OCI-LY3 (cell line): ENCODE measurements around the gene ARID3B.

Experiments
- EZH2phosphoT487 ChIP-seq: fragments of 200-600 bp; shearing (Covaris generic); IDR thresholded peaks from 2 replicates; pipeline ENCODE4 v1.6.1; 2018; ENCODE audit warnings: antibody characterized with exemption, mixed run types, low read depth
- TF ChIP-seq, protein P1 (sequence below): fragments of 200-600, 300-600 bp; sonication (generic); IDR thresholded peaks from 2 replicates; pipeline ENCODE4 v1.5.1; 2014; ENCODE audit warnings: antibody characterized with exemption, low read length, low read depth

- TF ChIP-seq, protein P1, sequence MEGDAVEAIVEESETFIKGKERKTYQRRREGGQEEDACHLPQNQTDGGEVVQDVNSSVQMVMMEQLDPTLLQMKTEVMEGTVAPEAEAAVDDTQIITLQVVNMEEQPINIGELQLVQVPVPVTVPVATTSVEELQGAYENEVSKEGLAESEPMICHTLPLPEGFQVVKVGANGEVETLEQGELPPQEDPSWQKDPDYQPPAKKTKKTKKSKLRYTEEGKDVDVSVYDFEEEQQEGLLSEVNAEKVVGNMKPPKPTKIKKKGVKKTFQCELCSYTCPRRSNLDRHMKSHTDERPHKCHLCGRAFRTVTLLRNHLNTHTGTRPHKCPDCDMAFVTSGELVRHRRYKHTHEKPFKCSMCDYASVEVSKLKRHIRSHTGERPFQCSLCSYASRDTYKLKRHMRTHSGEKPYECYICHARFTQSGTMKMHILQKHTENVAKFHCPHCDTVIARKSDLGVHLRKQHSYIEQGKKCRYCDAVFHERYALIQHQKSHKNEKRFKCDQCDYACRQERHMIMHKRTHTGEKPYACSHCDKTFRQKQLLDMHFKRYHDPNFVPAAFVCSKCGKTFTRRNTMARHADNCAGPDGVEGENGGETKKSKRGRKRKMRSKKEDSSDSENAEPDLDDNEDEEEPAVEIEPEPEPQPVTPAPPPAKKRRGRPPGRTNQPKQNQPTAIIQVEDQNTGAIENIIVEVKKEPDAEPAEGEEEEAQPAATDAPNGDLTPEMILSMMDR: no peak
- no peak for TF ChIP-seq EZH2phosphoT487
These were observed 70.3 kb downstream of the ARID3B start for GRCh38 chr15:74611341-74611740.
